Stromal cell of bone marrow (primary cell): ENCODE results near the gene ELOVL6.

ENCODE experiments used
- DNase-seq: peaks from one replicate; pipeline ENCODE4 v3.0.0-alpha.2; 2012; ENCODE audit warnings: low read depth

Gene ELOVL6

DNA sequence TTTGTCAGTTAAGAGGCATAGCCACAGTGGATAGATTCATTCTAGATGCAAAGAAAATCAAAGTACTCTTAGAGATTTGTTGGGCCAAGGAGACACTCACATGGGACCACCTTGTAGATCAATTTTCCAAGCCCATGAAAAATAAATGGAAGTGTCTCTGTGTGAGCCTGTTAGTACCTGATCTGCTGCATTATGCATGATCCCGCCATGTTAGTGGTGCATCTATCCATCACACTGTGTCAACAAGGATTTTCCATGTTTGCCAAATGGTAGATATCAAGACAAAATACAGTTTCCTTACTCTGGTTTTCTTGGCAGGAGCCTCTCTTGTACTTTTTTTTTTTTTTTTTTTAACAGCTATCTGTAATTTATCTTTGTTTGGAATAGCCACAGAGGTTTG, 173.4 kb downstream of the ELOVL6 start:
- no peak for DNase-seq

DNA sequence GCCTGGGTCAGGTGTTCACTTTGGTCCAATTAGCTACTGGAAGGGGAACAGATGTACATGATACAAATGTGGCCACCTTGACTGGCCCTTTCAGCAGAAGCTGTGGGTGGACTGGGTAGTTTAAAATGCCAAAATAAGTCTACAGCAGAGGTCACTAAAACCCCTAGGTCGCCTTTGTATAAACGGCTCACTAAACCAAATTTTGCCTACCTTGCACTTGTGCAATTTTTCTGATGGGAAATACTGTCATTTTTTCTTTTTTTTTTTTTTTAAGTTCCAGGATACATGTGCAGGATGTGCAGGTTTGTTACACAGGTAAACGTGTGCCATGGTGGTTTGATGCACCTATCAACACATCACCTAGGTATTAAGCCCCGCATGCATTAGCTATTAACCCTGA, 176.0 kb downstream of the ELOVL6 start:
- DNase-seq: no peak

DNA sequence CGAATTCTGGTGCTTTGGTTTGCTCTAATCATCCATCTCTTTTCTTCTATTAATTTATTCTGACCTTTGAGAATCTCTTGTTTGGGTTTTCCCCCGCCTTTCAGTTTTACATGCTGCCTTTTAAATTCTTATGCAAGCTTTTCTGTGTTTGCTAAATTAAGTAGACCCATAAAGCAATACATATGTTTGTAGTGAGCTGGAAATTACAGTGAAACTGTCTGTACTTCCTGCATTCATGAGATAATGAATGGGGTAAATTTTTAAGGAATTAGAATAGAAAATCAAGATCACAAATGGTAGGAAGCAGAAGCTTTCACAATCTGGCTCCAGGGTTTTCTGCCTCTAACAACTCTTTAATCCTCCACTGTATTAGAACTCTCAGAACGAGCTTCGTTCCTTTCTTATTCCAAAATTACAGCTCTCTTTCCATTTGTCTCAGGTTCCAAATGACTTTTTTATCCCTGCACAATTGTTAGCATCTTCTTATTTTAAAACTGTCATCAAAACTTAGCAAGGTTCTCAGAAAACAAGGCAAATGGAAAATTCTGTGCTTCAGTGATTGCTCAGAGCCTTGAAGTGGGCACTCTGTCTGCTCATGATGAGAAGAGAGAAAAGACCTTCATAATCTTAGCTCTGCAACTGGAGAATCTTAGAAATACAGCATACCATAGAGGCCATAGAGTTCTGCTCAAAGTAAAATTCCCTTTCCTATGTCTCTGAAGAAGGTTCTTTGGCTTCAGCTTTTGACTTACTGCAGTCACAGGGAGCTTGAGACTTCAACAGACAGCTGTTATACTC, 177.6 kb downstream of the ELOVL6 start:
- no peak for DNase-seq

DNA sequence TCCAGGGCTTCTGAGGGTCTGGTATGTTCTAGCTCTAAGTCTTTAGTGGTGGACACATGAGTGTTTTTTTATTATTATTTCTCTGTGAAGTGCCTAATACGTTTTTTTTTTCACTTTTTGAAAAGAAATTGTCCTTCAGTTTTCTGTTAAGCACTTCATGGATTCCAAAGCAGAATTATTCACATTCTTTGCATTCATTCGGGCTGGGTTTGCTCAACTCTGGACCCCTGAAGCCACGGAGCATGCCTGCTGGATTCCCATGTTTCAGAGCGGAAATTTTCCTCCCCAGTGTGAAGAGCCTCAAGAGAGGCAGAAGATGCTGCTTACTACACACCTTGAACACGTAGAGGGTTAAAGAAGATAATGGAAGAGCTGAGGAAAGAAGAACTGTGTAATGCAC, 178.3 kb downstream of the ELOVL6 start:
- no peak for DNase-seq

DNA sequence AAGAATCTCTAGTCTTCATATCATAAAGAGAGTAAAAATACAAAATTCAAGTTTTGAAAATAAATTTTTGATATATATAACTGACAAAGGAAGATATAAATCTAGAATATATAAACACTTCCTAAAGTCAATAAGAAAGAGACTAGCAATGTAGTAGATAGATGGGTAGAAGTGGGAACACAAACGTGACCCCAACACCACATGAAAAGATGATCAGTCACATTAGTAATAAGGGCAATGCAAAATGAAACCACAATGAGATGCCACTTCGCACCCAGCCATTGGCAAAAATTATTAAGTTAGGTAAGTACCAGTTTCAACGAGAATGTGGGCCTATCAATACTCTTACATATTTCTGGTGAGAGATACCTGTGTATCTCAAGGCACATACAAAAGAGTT, 179.3 kb downstream of the ELOVL6 start:
- no peak for DNase-seq

DNA sequence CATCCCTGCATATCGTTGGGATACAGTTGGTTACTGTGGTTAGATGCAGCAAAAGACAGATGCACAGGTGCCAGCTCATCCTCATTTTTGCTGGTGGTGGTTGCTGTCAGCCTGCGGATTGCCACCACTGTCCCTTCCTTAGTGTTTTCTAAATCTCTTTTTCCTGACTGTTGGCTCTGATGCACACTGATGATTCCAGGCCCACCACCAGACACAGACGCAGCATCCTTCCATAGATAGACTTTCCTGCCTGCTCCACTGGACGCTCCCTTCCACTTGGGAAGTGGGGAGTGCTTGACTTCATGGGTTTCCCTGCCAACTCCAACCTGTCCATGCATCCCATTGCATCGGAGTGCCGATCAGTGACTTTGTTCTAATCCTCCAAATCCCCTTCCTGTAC, 184.2 kb downstream of the ELOVL6 start:
- DNase-seq: no peak

DNA sequence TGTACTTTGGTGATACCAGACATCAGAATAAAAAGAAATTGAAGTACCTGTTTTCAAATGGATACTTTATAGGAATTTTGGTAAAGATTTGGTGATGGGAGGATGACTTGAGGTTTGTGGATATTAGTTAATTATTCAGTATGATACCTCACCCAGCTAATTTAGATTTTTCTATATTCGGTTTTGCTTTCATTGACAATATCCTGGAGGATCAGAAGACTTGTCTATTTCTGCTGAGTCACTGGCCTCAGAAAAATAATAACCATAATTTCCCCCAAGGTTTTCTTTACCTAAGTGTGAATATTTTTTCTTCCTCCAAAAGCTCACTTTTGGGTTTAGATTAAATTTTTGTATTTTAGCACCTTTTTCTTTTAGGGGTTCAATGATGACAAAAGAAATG, 185.5 kb downstream of the ELOVL6 start:
- DNase-seq: no peak

DNA sequence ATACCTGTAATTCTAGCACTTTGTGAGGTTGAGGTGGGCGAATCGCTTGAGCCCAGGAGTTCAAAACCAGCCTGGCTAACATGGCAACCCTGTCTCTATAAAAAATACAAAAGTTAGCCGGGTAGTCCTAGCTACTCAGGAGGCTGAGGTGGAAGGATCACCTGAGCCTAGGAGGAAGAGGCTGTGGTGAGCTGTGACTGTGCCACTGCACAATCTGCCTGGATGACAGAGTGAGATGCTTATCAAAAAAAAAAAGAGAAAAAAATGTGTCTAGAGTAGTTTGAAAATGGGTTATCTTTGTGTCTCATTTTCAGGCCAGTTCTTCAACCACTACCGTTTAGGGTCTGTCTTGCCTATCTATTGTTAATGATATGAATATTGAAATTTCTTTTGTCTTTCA, 187.6 kb downstream of the ELOVL6 start:
- no peak for DNase-seq

DNA sequence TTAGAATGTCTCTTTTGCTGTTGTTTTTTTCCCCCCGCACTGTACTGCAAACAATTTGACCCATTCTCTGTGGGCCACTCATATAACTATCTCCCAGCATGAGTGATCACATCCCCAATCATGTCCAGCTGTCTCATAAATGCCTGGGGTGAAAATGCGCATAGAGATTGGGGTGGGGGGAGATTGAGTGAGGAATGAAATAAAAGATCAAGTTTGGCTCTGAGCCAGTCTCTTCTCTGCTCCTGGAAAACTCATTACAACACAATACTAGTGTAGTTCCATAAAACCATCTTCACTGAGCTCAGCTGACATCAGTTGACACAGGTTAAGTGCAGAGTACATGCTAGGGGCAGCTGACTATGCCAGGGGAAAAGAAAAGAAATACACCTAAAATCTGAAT, 188.9 kb downstream of the ELOVL6 start:
- DNase-seq: no peak

DNA sequence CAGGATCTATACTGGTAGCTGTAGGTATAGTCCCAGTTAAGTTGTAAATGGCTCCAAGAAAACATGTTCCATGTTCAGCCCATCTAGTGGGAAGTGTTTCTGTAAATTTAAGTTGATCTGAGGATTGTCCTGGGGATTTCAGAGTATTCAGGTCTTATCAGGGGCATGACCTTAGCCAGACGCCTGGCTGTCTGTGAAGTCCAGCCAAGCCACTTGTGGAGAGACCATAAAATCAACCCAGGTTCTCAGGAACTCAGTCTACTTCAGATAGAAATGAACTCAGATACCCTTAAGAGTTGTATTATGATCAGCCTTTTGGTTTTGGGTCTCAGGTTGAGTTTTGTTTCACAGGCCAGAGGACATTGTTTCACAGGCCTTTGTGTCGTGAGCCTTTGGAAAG, 189.9 kb downstream of the ELOVL6 start:
- no peak for DNase-seq

DNA sequence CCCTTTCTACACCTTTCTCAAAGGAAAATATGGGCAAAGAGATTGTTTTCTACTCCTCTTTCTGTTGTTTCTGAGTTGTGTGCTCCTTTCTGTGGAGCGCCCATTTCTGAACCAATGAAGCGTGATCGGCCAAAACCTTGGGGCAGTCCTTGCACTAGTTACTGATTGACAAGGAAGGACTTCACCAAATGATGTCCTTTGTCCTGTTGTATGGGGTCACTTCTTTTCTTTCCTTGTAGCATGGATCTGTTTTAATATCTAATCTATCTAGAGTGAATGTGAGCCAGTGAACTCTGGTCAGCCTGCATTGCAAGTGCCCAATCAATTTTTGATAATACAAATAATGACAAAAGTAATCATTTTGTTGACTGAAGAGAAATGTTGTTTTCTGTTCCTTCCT, 191.2 kb downstream of the ELOVL6 start:
- no peak for DNase-seq

DNA sequence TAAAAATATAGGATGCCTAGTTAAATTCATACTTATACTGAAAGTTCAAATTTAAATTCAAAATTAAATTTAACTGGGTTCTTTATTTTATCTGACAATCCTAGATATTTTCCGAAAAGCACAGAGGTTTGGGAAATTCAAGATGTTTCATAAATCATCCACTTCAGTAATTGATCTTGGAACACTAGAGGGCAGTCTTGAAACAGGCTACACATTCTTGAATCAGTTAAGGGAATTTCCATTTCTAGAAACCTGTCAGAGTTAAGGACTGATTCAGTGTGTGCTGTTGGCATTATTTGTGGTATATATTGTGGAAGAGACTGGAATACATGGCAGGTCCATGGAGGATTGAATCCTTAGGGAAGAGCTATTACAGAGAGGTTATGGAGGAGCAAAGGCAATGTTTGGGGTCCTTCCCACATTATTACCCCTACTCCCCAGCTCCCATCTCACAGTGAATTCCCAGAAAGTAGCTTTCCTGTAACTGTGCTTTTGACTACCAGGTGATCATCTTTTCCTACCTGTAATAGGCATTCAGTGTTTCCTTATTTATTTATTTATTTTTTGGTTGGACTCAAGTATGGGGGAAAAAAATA, 192.9 kb downstream of the ELOVL6 start:
- DNase-seq: peak; percentile 60

DNA sequence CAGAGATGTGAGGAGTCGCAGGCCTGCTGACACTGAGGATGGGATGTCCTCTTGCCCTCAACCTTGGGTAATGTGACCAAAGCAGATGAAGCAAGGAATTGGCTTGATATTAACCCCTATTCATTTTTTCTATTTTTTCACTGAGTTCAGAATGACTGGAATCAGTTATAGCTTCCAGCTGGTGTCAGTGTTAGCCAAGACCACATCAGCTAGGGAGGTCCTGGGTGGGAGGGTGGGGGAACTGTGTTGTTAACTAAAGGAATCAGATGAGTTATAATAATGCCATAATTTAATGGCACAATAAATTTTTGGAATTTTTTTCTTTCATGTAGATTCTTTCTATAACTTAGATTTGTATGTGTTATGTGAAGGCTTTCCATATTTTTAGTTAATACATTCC, 193.9 kb downstream of the ELOVL6 start:
- DNase-seq: no peak

DNA sequence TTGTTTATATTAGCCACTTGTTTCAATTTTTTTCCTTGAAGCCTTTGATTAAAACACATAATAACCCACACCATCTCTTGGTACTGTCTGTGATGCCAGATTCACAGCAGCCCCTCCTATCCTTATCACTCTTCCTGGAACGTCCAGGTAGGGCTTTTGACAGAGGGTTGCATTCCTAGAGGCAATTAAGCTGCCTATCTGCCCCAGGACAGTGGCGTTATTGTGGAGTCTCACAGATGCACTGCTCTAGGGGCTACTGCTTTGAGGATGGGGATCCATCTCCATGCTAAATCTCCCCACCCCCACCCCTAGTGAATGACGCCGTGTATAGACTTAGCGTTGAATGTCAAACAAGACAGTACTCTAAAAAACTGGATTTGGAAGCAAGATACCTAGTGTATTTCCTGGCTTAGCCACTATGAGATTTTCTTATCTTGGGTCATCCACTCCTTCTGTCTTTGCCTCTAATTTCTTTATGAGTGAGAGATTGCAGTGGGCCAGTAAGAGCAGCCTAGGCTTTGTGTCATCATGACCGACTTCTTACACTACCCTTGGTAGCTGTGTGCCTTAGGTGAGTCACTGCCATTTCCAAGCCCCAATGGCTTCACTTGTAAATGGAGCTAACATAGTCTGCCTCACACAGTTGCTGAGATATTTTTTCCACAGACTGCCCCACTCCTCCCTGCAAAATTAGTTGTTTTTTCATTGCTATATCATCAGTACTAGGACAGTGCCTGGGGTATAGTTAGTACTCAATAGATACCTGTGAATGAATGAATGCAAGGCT, 194.8 kb downstream of the ELOVL6 start:
- DNase-seq: no peak

DNA sequence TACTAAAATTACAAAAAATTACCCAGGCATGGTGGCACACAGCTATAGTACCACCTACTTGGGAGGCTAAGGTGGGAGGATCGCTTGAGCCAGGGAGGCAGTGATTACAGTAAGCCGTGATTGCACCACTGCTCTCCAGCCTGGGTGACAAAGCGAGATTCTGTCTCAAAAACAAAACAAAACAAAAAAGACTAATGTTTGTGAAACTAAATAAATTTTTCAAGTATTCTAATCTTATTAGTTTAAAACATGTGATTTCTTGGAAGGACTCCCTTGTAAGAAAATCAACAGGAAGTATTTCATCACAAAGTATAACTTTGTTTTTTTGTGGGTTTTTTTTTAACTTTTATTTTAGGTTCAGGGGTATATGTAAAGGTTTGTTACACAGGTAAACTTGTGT, 196.1 kb downstream of the ELOVL6 start:
- DNase-seq: no peak

DNA sequence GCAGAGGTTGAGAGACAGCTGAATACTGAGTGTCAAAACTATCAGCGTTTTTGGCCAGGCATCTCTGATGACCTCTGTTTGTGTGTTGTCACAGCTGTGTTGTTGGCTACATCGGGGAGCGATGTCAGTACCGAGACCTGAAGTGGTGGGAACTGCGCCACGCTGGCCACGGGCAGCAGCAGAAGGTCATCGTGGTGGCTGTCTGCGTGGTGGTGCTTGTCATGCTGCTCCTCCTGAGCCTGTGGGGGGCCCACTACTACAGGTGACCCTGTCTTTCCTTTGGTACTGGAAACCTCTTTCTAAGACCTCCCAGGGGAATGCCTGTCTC, 198.9 kb downstream of the ELOVL6 start:
- DNase-seq: no peak

DNA sequence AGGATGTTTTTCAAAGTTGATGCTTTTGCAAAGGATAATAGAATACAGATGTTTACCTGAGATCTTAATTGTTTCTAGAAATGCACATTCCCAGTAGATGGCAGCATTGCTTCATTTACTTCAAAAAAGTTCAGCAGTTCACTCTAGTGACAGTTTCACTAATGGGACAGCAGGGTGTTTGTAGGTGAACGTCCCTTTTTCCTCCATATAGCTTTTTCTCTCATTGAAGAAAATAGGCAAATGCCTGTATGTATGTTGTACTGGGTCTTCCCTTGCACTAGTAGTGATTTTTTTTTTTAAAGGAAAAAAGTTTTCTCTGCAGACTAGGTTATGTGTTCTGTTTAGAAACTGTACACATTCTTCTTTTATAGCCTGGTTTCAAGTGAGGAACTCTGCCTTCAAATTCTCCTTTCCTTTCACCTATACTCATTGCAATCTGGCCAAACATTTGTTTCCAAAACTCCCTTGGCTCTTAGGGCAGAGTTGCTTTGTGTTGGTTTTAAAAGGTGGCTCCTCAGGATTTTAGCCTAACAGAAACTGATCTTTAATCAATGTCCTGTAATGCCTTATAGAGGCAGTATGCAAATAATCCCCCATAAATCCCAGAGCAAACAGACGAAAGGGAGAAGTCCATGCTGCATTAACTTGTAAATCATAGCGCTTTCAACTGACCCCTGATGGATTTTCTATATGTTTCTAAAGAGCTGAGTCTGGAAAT, 199.4 kb downstream of the ELOVL6 start:
- DNase-seq: peak; percentile 37

DNA sequence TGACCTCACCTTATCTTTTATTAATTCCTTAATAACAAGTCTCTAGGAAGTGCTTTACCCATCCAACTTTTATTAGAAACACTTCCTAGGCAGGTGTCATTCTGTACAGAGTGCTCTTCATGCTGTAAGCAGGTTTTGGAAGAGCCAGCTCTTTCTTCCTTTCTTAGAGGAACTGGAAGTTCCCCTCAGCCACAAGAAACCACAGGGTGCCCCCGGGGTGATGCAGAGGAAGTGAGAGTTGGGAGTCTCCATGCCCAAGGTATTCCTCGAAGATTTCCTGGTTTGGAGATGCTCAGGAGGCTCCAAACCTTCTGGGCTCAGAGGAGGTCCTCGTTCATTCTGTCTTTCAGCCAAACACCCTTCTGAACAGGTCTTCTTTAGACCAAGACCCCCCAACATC, 201.9 kb downstream of the ELOVL6 start:
- DNase-seq: no peak
